GM13976 (cell line): ENCODE data around the gene ITGB8.

ENCODE experiments used
- DNase-seq: peaks from one replicate; pipeline ENCODE4 v3.0.0; 2012; ENCODE audit warnings: low spot score
- CTCF ChIP-seq: IDR thresholded peaks from 2 replicates; pipeline ENCODE4 v1.5.1; 2012; ENCODE audit warnings: borderline replicate concordance, mild to moderate bottlenecking; ENCODE audit not compliant: insufficient read depth; ENCODE audit errors: extremely low read depth, missing control alignments, control extremely low read depth
- in situ Hi-C: fragments of 300-500 bp; cut with MboI; formaldehyde crosslinking; loops from one replicate; pipeline ENCODE4 v1.12.0; 2022; ENCODE audit warnings: low sequenced_read_pairs, mixed read lengths, inconsistent platforms; ENCODE audit not compliant: unreplicated experiment

The ITGB8 gene

GRCh38 chr7:20441346-20441745, 110.6 kb downstream of the ITGB8 start:
- in situ Hi-C loops = no loop called here
- TF ChIP-seq CTCF = no peak
- no peak for DNase-seq

GRCh38 chr7:20441991-20442441, 111.3 kb downstream of the ITGB8 start:
- no peak for TF ChIP-seq CTCF
- in situ Hi-C loops = no loop called here
- DNase-seq = no peak

- DNase-seq = no peak
- in situ Hi-C loops = no loop called here
- TF ChIP-seq CTCF = no peak
Observed at GRCh38 chr7:20442951-20443350, 112.3 kb downstream of the ITGB8 start.

- in situ Hi-C loops = no loop called here
- no peak for TF ChIP-seq CTCF
- DNase-seq = no peak
Observed at GRCh38 chr7:20444030-20444800, 113.5 kb downstream of the ITGB8 start.

GRCh38 chr7:20447021-20447650, 116.4 kb downstream of the ITGB8 start:
- no peak for TF ChIP-seq CTCF
- in situ Hi-C loops = no loop called here
- DNase-seq = no peak

- no peak for TF ChIP-seq CTCF
- no peak for DNase-seq
- in situ Hi-C loops = no loop called here
Observed at GRCh38 chr7:20449176-20449575, 118.5 kb downstream of the ITGB8 start.
